Measurements from ENCODE around the gene CBY1.
"Not testable (repeated sequence)": the region's sequence is repeated elsewhere in the genome, so short reads cannot be mapped to it uniquely, and the experiment has no call there.

Gene CBY1

GRCh38 chr22:38656256-38657044 is at the start of gene CBY1, which contains the start of gene FAM227A:
TSS of gene CBY1 (plus strand) at chr22:38656638. CDS start at chr22:38668055, 11,417 bp downstream.
TSS of gene FAM227A (minus strand) at chr22:38656392. CDS start at chr22:38650168, 6,224 bp downstream.
- peak; percentile 84 for DNase-seq

GRCh38 chr22:38607680-38608079 is 48.8 kb upstream of the CBY1 start:
- no peak for DNase-seq

GRCh38 chr22:38608992-38609750 is 47.3 kb upstream of the CBY1 start:
- DNase-seq = no peak

GRCh38 chr22:38610234-38610633 is 46.2 kb upstream of the CBY1 start:
- no peak for DNase-seq

GRCh38 chr22:38611559-38611958 is 44.9 kb upstream of the CBY1 start:
- no peak for DNase-seq

GRCh38 chr22:38612217-38613006 is 44.0 kb upstream of the CBY1 start:
- DNase-seq = no peak

- no peak for DNase-seq
These were observed 42.9 kb upstream of the CBY1 start for GRCh38 chr22:38613588-38613987.

- no peak for DNase-seq
These were observed 41.9 kb upstream of the CBY1 start for GRCh38 chr22:38614332-38615063.

- DNase-seq = not testable (repeated sequence)
These were observed 41.4 kb upstream of the CBY1 start for GRCh38 chr22:38615064-38615405.

GRCh38 chr22:38618258-38618657 is 38.2 kb upstream of the CBY1 start:
- DNase-seq = no peak

- no peak for DNase-seq
These were observed 37.8 kb upstream of the CBY1 start for GRCh38 chr22:38618682-38619081.

- peak; percentile 31 for DNase-seq
These were observed 33.1 kb upstream of the CBY1 start for GRCh38 chr22:38623351-38623750.

GRCh38 chr22:38628444-38628843 is 28.0 kb upstream of the CBY1 start:
- no peak for DNase-seq

GRCh38 chr22:38629108-38629507 is 27.3 kb upstream of the CBY1 start:
- no peak for DNase-seq

GRCh38 chr22:38631724-38632123 is 24.7 kb upstream of the CBY1 start:
- peak; percentile 8 for DNase-seq

- DNase-seq = no peak
These were observed 23.9 kb upstream of the CBY1 start for GRCh38 chr22:38632528-38632927.

- DNase-seq = no peak
These were observed 18.2 kb upstream of the CBY1 start for GRCh38 chr22:38638216-38638615.

GRCh38 chr22:38638728-38639127 is 17.7 kb upstream of the CBY1 start:
- DNase-seq = no peak

GRCh38 chr22:38641476-38642040 is 14.9 kb upstream of the CBY1 start:
- no peak for DNase-seq

GRCh38 chr22:38644245-38644644 is 12.2 kb upstream of the CBY1 start:
- not testable (repeated sequence) for DNase-seq

- no peak for DNase-seq
These were observed 11.0 kb upstream of the CBY1 start for GRCh38 chr22:38645430-38645829.

GRCh38 chr22:38649841-38650522 is 6.5 kb upstream of the CBY1 start:
- no peak for DNase-seq
